Prostate gland (tissue), 2 donors: ENCODE results near the gene CPLX3. TPM values are rescaled to one million over a fixed set of nuclear protein-coding genes. Genes with fewer than 3 reads are reported as not detected.

Experiments
- DNase-seq: peaks from one replicate; pipeline ENCODE4 v3.0.0-alpha.2; 2019; ENCODE audit warnings: low spot score
- H3K27ac ChIP-seq, 2 donors: fragments of 200-600 bp; sonication (generic); 2 replicates each; pipeline ENCODE4 v1.5.1; 2017 to 2019
- H3K27me3 ChIP-seq: fragments of 200-600 bp; sonication (generic); replicated peaks from 2 replicates; pipeline ENCODE4 v1.5.1; 2019; ENCODE audit not compliant: insufficient read depth
- H3K36me3 ChIP-seq, 2 donors: fragments of 200-600 bp; sonication (generic); 1 replicate in 1 of 2; 2 replicates in 1 of 2; pipeline versions ENCODE4 v1.5.1 to v1.8.1; 2017 to 2019
- H3K4me1 ChIP-seq: fragments of 200-600 bp; sonication (generic); replicated peaks from 2 replicates; pipeline ENCODE4 v1.5.1; 2019
- H3K4me3 ChIP-seq, 2 donors: fragments of 200-600 bp; sonication (generic); 2 replicates each; pipeline ENCODE4 v1.5.1; 2017 to 2019
- H3K9me3 ChIP-seq: fragments of 200-600 bp; sonication (generic); 2 replicates; pipeline ENCODE4 v1.5.1; 2017
- POLR2A ChIP-seq: fragments of 450-650 bp; IDR thresholded peaks from one replicate; pipeline ENCODE4 v1.6.1; 2016; ENCODE audit warnings: antibody characterized with exemption, mild to moderate bottlenecking
- POLR2AphosphoS5 ChIP-seq: sonication (generic); formaldehyde crosslinking; IDR thresholded peaks from one replicate; pipeline ENCODE4 v1.6.1; 2017; ENCODE audit warnings: antibody characterized with exemption
- WGBS: methylation state at CpG from one replicate; pipeline ENCODE4 v1.1.5; 2018; 5-methylcytosine and 5-hydroxymethylcytosine counted together
- intact Hi-C: fragments of 100-400 bp; cut with DNase I; formaldehyde crosslinking; loops from one replicate; pipeline ENCODE4 v1.14.2; 2022
- total RNA-seq, 2 donors: library from RNA; depleted of rRNA; stranded (reverse); fragments of >200 nt; gene quantifications; one replicate each; pipeline ENCODE4 v1.1.0, GENCODE V29; 2016
- TF ChIP-seq, protein P1 (sequence below), 4 experiments: fragments of 200-600 bp in 2 of 4; fragments of 450-650 bp in 2 of 4; sonication (generic) in 2 of 4; IDR thresholded peaks; 1 replicate in 3 of 4; 2 replicates in 1 of 4; pipeline ENCODE4 v1.5.1; 2016 to 2019; ENCODE audit warnings: antibody characterized with exemption in 4 of 4, mild to moderate bottlenecking in 2 of 4, moderate library complexity in 2 of 4

CPLX3 gene
- total RNA-seq, 2 donors from 2014 or later = 40.5 to 59.8 TPM

DNA sequence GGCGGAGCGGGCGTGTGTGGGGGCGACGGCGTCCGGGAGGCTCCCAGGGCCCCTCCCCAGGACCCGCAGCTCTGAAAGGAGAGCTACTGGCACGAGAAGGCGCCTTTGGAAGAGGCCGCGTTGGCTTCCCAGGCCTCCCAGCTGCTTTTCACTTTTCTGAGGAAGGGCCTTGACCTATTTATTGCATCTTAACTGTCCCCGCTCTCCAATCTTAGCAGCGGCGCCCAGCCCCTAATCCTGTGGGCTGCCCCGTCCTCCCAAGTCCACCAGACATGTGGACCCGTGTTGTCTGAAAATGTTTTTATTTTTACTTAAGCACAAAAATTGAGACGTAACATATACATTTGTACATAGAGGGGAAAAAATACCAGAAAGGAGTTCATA lies 17.0 kb downstream of the CPLX3 start:
- H3K27me3 ChIP-seq = no peaks in the 10 kb centered on the region
- peak overlapping the region; percentile 89 to 94 for H3K27ac ChIP-seq
- H3K9me3 ChIP-seq = no peaks in the 10 kb centered on the region
- intact Hi-C loops = loop anchor here (5.0 kb wide), 2 partner anchors 61 to 64 kb away; partner anchors contain the start of genes CSK and FAM219B
- no peak for TF ChIP-seq POLR2A
- H3K4me1 ChIP-seq = peaks cover 10% of the 10 kb centered on the region
- WGBS = 14% methylated on average over 15 of the region's 18 CpGs
- H3K36me3 ChIP-seq = peaks cover 0 to 3% of the 10 kb centered on the region in 2 donors
- DNase-seq = no peak
- H3K4me3 ChIP-seq = peak overlapping the region; percentile 88 to 95

DNA sequence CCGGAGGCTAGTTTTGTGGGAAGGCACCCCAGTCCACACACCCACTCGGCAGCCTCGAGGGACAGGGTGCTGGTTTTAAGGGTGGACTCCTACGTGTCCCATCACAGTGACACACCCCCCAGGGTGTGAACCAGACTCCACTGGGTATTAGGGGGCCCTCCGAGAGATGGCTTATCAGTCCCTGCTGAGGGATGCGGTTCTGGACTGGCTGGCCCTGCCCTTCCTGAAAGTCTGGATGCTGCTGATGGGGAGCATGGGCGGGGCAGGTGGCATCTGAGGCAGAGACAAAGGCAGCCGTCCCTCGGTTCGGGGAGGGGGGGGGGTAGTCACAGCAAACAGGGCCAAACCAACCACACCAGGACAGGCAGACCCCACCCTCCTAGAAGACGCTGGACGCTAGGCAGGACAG lies 17.5 kb downstream of the CPLX3 start:
- H3K27ac ChIP-seq = peak overlapping the region; percentile 89 to 94
- no peaks in the 10 kb centered on the region for H3K9me3 ChIP-seq
- H3K4me1 ChIP-seq = peaks cover 10% of the 10 kb centered on the region
- no peak for DNase-seq
- TF ChIP-seq POLR2A = no peak
- no peak for TF ChIP-seq POLR2AphosphoS5
- TF ChIP-seq, protein P1, sequence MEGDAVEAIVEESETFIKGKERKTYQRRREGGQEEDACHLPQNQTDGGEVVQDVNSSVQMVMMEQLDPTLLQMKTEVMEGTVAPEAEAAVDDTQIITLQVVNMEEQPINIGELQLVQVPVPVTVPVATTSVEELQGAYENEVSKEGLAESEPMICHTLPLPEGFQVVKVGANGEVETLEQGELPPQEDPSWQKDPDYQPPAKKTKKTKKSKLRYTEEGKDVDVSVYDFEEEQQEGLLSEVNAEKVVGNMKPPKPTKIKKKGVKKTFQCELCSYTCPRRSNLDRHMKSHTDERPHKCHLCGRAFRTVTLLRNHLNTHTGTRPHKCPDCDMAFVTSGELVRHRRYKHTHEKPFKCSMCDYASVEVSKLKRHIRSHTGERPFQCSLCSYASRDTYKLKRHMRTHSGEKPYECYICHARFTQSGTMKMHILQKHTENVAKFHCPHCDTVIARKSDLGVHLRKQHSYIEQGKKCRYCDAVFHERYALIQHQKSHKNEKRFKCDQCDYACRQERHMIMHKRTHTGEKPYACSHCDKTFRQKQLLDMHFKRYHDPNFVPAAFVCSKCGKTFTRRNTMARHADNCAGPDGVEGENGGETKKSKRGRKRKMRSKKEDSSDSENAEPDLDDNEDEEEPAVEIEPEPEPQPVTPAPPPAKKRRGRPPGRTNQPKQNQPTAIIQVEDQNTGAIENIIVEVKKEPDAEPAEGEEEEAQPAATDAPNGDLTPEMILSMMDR (IDR thresholded peaks at IDR 0.05) = no peak
- 51% methylated on average over 12 of the region's 12 CpGs for WGBS
- no peaks in the 10 kb centered on the region for H3K27me3 ChIP-seq
- intact Hi-C loops = loop anchor here (5.0 kb wide), 2 partner anchors 62 to 63 kb away; partner anchors contain the start of genes CSK and FAM219B
- H3K36me3 ChIP-seq = peaks cover 0 to 6% of the 10 kb centered on the region in 2 donors
- H3K4me3 ChIP-seq = no peak overlapping the region

DNA sequence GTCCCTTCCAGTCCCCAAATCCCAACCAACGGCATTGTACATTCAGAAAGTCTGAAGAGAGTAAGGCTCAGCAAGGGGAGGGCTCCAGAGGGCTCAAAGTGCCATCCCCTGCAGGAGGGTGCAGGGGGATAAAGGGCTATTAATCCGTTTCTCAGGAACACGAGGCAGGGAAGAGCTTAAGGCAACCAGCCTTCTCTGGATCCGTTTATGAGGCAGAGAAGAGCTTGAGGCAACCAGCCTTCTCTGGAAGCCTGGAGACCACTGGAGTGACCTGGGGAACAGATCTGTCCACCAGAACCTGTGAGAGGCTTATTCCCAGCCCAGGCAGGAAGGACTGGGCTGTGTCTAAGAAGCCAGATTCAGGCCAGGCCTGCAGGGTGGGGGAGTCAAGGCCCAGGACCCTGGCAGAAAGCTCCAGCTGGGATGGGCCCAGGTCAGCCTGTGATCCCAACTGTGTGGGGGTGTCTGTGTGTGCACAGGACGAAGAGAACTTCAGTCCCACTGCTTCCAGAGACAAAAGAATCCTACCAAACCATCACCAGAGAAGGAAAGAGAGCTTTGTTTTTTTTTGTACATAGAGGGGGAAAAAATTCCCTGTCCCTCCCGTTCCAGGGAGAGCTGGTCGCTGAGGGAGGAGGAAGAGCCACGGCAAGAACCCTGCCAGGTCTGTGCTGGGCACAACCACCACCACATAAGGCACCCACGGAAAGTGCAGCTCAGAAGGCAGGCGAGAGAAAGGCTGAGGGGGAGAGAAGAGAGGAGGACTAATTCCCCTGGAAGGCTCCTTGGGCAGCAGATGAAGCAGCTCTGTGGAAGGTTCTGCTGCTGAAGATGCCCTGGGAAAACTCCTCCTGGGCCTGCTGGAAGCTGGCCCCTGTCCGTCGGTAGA lies 18.1 kb downstream of the CPLX3 start:
- Histone ChIP-seq H3K4me3 (no peak overlapping the region), H3K9me3 (no peaks in the 10 kb centered on the region), H3K27me3 (no peaks in the 10 kb centered on the region), H3K4me1 (peaks cover 10% of the 10 kb centered on the region), H3K36me3 (peaks cover 0 to 6% of the 10 kb centered on the region in 2 donors), H3K27ac (no peak overlapping the region)
- intact Hi-C loops = loop anchor here (5.0 kb wide), 2 partner anchors 62 to 63 kb away; partner anchors contain the start of genes CSK and FAM219B
- TF ChIP-seq POLR2A = no peak
- TF ChIP-seq, protein P1 (IDR thresholded peaks at IDR 0.05) = no peak
- no peak for TF ChIP-seq POLR2AphosphoS5
- WGBS = 69% methylated on average over 12 of the region's 12 CpGs
- DNase-seq = no peak

GRCh38 chr15:74845208-74845568 lies 18.8 kb downstream of the CPLX3 start:
- Histone ChIP-seq H3K4me1 (peaks cover 10% of the 10 kb centered on the region), H3K27me3 (no peaks in the 10 kb centered on the region), H3K36me3 (peaks cover 5 to 6% of the 10 kb centered on the region in 2 donors), H3K4me3 (no peak overlapping the region), H3K9me3 (no peaks in the 10 kb centered on the region), H3K27ac (no peak overlapping the region)
- no peak for DNase-seq
- intact Hi-C loops = no loop called here
- TF ChIP-seq, protein P1 (IDR thresholded peaks at IDR 0.05) = no peak
- TF ChIP-seq POLR2AphosphoS5 (no peak), POLR2A (no peak)
- 75% methylated on average over 5 of the region's 5 CpGs for WGBS

DNA sequence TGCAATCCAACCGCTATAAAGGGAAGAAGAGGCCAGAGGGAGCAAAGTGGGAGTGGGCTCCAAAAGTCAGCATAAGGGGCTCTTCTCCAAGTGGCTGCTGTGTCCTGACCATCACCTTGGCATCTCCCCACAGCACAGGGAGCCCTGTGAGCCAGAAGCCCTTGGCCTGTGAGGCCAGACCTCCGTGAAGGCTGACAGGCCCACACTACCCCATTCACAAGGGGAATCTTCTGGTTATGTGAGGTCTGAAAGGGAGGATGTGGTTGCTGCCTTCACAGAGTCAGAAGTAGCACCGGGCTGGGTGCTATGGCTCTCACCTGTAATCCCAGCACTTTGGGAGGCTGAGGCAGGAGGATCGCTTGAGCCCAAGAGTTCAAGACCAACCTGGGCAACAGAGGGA lies 19.2 kb downstream of the CPLX3 start:
- Histone ChIP-seq H3K36me3 (peaks cover 6 to 9% of the 10 kb centered on the region in 2 donors), H3K27ac (no peak overlapping the region), H3K4me3 (no peak overlapping the region), H3K4me1 (peaks cover 10% of the 10 kb centered on the region), H3K9me3 (no peaks in the 10 kb centered on the region), H3K27me3 (no peaks in the 10 kb centered on the region)
- intact Hi-C loops = no loop called here
- TF ChIP-seq POLR2A (no peak), POLR2AphosphoS5 (no peak)
- TF ChIP-seq, protein P1 (IDR thresholded peaks at IDR 0.05) = no peak
- WGBS = 89% methylated on average over 4 of the region's 4 CpGs
- no peak for DNase-seq
